Stomach (tissue), 4 donors: Measurements from ENCODE around the gene PCBP2.

Experiments
- CTCF ChIP-seq, 7 experiments: fragments of 450-650 bp in 4 of 7; fragments of 200-600 bp in 3 of 7; sonication (generic) in 3 of 7; IDR thresholded peaks; one replicate each; pipeline ENCODE4 v1.5.1; 2016 to 2019; ENCODE audit warnings: antibody characterized with exemption in 7 of 7, control low read depth in 2 of 7, mild to moderate bottlenecking in 1 of 7
- EP300 ChIP-seq: sonication (generic); formaldehyde crosslinking; IDR thresholded peaks from one replicate; pipeline ENCODE4 v1.6.1; 2017; ENCODE audit warnings: antibody characterized with exemption
- POLR2A ChIP-seq, 4 donors: fragments of 450-650 bp; IDR thresholded peaks; one replicate each; pipeline ENCODE4 v1.6.1; 2016; ENCODE audit warnings: antibody characterized with exemption in 4 of 4, control low read depth in 2 of 4, mild to moderate bottlenecking in 1 of 4, moderate library complexity in 1 of 4

GRCh38 chr12:53453953-53454640 is 2.2 kb downstream of the PCBP2 start:
- no peak for TF ChIP-seq CTCF (IDR thresholded peaks at IDR 0.05)
- TF ChIP-seq POLR2A (IDR thresholded peaks at IDR 0.05): no peak
- TF ChIP-seq EP300: no peak
